Measurements from ENCODE around the gene RPP14.

Gene RPP14

GRCh38 chr3:58293516-58293915 lies 12.5 kb upstream of the RPP14 start:
- Histone ChIP-seq H3K4me3 (ENCODE audit: low read length) (no peak overlapping the region), H3K9me3 (replicated peaks; ENCODE audit: low read length) (no peaks in the 10 kb centered on the region), H3K36me3 (ENCODE audit: insufficient read depth, low read length) (no peaks in the 10 kb centered on the region), H3K27me3 (ENCODE audit: control insufficient read depth, insufficient read depth, low read length) (peaks cover 9% of the 10 kb centered on the region), H3K9ac (ENCODE audit: low read depth, low read length) (no peak overlapping the region), H3K4me2 (ENCODE audit: low read length) (no peak overlapping the region), H3K4me1 (ENCODE audit: control insufficient read depth, insufficient read depth, low read length) (no peaks in the 10 kb centered on the region)

DNA sequence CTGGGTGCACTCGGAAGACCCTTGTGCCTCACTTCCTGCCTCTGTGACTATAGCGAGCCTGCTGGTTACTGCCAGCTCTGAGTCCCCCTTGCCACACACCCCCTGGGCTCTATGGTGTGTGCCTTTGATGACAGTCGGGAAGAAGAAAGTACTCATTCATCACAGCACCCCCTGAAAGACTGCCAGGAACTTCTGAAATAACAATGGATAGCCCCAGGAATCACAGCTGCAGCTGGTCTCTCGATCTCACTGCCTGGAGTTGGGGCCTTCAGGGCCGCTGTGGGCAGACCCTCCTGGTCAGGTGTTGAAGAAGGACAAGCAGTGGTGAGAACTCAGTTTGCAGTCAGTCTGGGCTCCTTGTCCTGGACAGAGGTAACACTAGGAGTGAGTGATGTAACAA lies 9.8 kb upstream of the RPP14 start:
- Histone ChIP-seq H3K4me1 (ENCODE audit: control insufficient read depth, insufficient read depth, low read length) (no peaks in the 10 kb centered on the region), H3K9me3 (replicated peaks; ENCODE audit: low read length) (no peaks in the 10 kb centered on the region), H3K9ac (ENCODE audit: low read depth, low read length) (no peak overlapping the region), H3K36me3 (ENCODE audit: insufficient read depth, low read length) (no peaks in the 10 kb centered on the region), H3K4me2 (ENCODE audit: low read length) (no peak overlapping the region), H3K4me3 (ENCODE audit: low read length) (no peak overlapping the region), H3K27me3 (ENCODE audit: control insufficient read depth, insufficient read depth, low read length) (peaks cover 18% of the 10 kb centered on the region)

DNA sequence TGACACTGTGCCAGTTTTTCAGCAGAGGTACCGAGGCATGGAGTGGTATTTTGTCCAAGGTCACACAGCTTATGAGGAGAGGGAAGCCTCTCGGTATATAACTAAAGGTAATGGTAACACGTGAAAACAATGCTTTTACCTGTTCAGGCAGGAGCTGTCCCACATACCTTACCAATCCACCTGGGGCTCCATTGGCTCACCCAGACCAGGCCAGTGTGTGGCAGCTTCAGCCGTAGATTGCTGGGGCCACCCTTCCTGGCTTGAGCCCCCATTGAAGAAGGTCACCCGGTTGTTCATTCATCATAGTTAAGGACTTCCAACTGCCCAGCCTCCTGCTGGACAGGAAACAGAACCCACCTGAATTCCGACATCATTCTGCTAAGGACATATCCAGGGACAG lies 9.2 kb upstream of the RPP14 start:
- Histone ChIP-seq H3K4me2 (ENCODE audit: low read length) (no peak overlapping the region), H3K9me3 (replicated peaks; ENCODE audit: low read length) (no peaks in the 10 kb centered on the region), H3K36me3 (ENCODE audit: insufficient read depth, low read length) (no peaks in the 10 kb centered on the region), H3K4me3 (ENCODE audit: low read length) (no peak overlapping the region), H3K4me1 (ENCODE audit: control insufficient read depth, insufficient read depth, low read length) (no peaks in the 10 kb centered on the region), H3K27me3 (ENCODE audit: control insufficient read depth, insufficient read depth, low read length) (peaks cover 23% of the 10 kb centered on the region), H3K9ac (ENCODE audit: low read depth, low read length) (no peak overlapping the region)

- H3K36me3 ChIP-seq (ENCODE audit: insufficient read depth, low read length): no peaks in the 10 kb centered on the region
- H3K9ac ChIP-seq (ENCODE audit: low read depth, low read length): no peak overlapping the region
- H3K27me3 ChIP-seq (ENCODE audit: control insufficient read depth, insufficient read depth, low read length): peaks cover 33% of the 10 kb centered on the region
- no peaks in the 10 kb centered on the region for H3K9me3 ChIP-seq (replicated peaks; ENCODE audit: low read length)
- no peak overlapping the region for H3K4me3 ChIP-seq (ENCODE audit: low read length)
- no peaks in the 10 kb centered on the region for H3K4me1 ChIP-seq (ENCODE audit: control insufficient read depth, insufficient read depth, low read length)
- H3K4me2 ChIP-seq (ENCODE audit: low read length): no peak overlapping the region
Observed at GRCh38 chr3:58298190-58298589, 7.9 kb upstream of the RPP14 start.

GRCh38 chr3:58299075-58299474 lies 7.0 kb upstream of the RPP14 start:
- H3K4me3 ChIP-seq (ENCODE audit: low read length): no peak overlapping the region
- H3K36me3 ChIP-seq (ENCODE audit: insufficient read depth, low read length): no peaks in the 10 kb centered on the region
- H3K4me2 ChIP-seq (ENCODE audit: low read length): no peak overlapping the region
- H3K27me3 ChIP-seq (ENCODE audit: control insufficient read depth, insufficient read depth, low read length): peaks cover 33% of the 10 kb centered on the region
- no peaks in the 10 kb centered on the region for H3K9me3 ChIP-seq (replicated peaks; ENCODE audit: low read length)
- H3K4me1 ChIP-seq (ENCODE audit: control insufficient read depth, insufficient read depth, low read length): no peaks in the 10 kb centered on the region
- no peak overlapping the region for H3K9ac ChIP-seq (ENCODE audit: low read depth, low read length)

- no peaks in the 10 kb centered on the region for H3K9me3 ChIP-seq (replicated peaks; ENCODE audit: low read length)
- H3K4me1 ChIP-seq (ENCODE audit: control insufficient read depth, insufficient read depth, low read length): no peaks in the 10 kb centered on the region
- no peak overlapping the region for H3K9ac ChIP-seq (ENCODE audit: low read depth, low read length)
Observed at GRCh38 chr3:58299839-58300516, 6.1 kb upstream of the RPP14 start.

DNA sequence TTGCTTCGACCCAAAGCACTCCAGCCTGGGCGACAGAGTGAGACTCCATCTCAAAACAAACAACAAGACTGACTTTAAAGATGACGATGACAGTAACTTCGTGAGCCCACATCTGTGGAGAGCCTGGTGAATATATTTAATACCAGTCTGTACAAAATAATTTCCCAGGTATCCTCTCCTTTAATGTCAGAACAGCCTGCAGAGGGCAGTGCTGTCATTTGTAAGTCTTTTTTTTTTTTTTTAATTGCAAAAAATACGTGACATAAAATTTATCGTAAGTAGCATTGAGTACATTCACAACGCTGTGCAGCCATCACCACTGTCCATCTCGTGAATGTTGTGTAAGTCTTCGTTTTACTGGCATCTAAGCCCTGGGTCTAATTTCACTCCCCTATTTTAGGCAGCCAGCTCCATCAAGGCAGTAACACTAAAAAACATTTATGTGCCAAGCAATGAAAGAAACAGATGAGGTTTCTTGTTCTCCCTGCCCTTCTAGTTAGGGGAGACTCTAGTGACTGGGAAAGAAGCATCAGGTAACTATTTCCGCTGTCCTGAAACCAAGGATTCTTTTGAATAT lies 1.7 kb downstream of the RPP14 start:
- H3K9ac ChIP-seq (ENCODE audit: low read depth, low read length): peak overlapping the region; percentile 98
- H3K4me1 ChIP-seq (ENCODE audit: control insufficient read depth, insufficient read depth, low read length): peaks cover 15% of the 10 kb centered on the region
- peaks cover under 1% of the 10 kb centered on the region for H3K27me3 ChIP-seq (ENCODE audit: control insufficient read depth, insufficient read depth, low read length)
- H3K4me3 ChIP-seq (ENCODE audit: low read length): peak overlapping the region; percentile 95
- peaks cover 37% of the 10 kb centered on the region for H3K36me3 ChIP-seq (ENCODE audit: insufficient read depth, low read length)
- H3K4me2 ChIP-seq (ENCODE audit: low read length): peak overlapping the region; percentile 98
- H3K9me3 ChIP-seq (replicated peaks; ENCODE audit: low read length): no peaks in the 10 kb centered on the region

More at GRCh38 chr3:58299839-58300516, 6.1 kb upstream of the RPP14 start:
- Histone ChIP-seq H3K4me2 (ENCODE audit: low read length) (no peak overlapping the region), H3K4me3 (ENCODE audit: low read length) (no peak overlapping the region), H3K27me3 (ENCODE audit: control insufficient read depth, insufficient read depth, low read length) (peaks cover 33% of the 10 kb centered on the region), H3K36me3 (ENCODE audit: insufficient read depth, low read length) (no peaks in the 10 kb centered on the region)

GRCh38 chr3:58308728-58309127 lies 2.7 kb downstream of the RPP14 start:
- Histone ChIP-seq H3K36me3 (ENCODE audit: insufficient read depth, low read length) (peaks cover 41% of the 10 kb centered on the region), H3K27me3 (ENCODE audit: control insufficient read depth, insufficient read depth, low read length) (no peaks in the 10 kb centered on the region), H3K4me3 (ENCODE audit: low read length) (no peak overlapping the region), H3K9me3 (replicated peaks; ENCODE audit: low read length) (no peaks in the 10 kb centered on the region), H3K4me1 (ENCODE audit: control insufficient read depth, insufficient read depth, low read length) (peaks cover 15% of the 10 kb centered on the region), H3K4me2 (ENCODE audit: low read length) (peak overlapping the region; percentile 98), H3K9ac (ENCODE audit: low read depth, low read length) (peak overlapping the region; percentile 11)

DNA sequence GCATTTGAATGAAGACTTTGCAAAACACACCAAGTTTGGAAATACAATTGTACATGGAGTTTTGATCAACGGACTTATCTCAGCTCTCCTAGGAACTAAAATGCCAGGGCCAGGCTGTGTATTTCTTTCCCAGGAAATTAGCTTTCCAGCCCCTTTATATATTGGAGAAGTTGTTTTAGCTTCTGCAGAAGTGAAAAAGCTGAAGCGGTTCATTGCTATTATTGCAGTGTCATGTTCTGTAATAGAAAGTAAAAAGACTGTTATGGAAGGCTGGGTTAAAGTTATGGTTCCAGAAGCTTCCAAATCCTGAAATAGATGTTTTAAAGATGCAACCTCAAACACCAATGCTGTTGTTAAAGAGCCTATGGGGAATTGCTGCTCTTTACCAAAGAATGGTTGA lies 11.8 kb downstream of the RPP14 start:
- Histone ChIP-seq H3K4me2 (ENCODE audit: low read length) (no peak overlapping the region), H3K9ac (ENCODE audit: low read depth, low read length) (no peak overlapping the region), H3K27me3 (ENCODE audit: control insufficient read depth, insufficient read depth, low read length) (no peaks in the 10 kb centered on the region), H3K36me3 (ENCODE audit: insufficient read depth, low read length) (peaks cover 38% of the 10 kb centered on the region), H3K4me1 (ENCODE audit: control insufficient read depth, insufficient read depth, low read length) (no peaks in the 10 kb centered on the region), H3K9me3 (replicated peaks; ENCODE audit: low read length) (no peaks in the 10 kb centered on the region), H3K4me3 (ENCODE audit: low read length) (no peak overlapping the region)

- no peak overlapping the region for H3K4me3 ChIP-seq (ENCODE audit: low read length)
- H3K27me3 ChIP-seq (ENCODE audit: control insufficient read depth, insufficient read depth, low read length): no peaks in the 10 kb centered on the region
- H3K4me1 ChIP-seq (ENCODE audit: control insufficient read depth, insufficient read depth, low read length): peaks cover 13% of the 10 kb centered on the region
- no peak overlapping the region for H3K9ac ChIP-seq (ENCODE audit: low read depth, low read length)
- peaks cover 21% of the 10 kb centered on the region for H3K36me3 ChIP-seq (ENCODE audit: insufficient read depth, low read length)
- no peak overlapping the region for H3K4me2 ChIP-seq (ENCODE audit: low read length)
- no peaks in the 10 kb centered on the region for H3K9me3 ChIP-seq (replicated peaks; ENCODE audit: low read length)
Observed at GRCh38 chr3:58321791-58322190, 15.7 kb downstream of the RPP14 start.

- Histone ChIP-seq H3K4me2 (ENCODE audit: low read length) (no peak overlapping the region), H3K9ac (ENCODE audit: low read depth, low read length) (no peak overlapping the region), H3K4me1 (ENCODE audit: control insufficient read depth, insufficient read depth, low read length) (peaks cover 13% of the 10 kb centered on the region), H3K9me3 (replicated peaks; ENCODE audit: low read length) (no peaks in the 10 kb centered on the region), H3K36me3 (ENCODE audit: insufficient read depth, low read length) (peaks cover 11% of the 10 kb centered on the region), H3K4me3 (ENCODE audit: low read length) (no peak overlapping the region), H3K27me3 (ENCODE audit: control insufficient read depth, insufficient read depth, low read length) (no peaks in the 10 kb centered on the region)
Observed at GRCh38 chr3:58322793-58323192, 16.7 kb downstream of the RPP14 start.

All from skeletal muscle satellite cell (primary cell).